Astrocyte (in vitro differentiated cells and primary cell): ENCODE data around the gene KIAA1549. TPM values are rescaled to one million over a fixed set of nuclear protein-coding genes. Genes with fewer than 3 reads are reported as not detected.

Source experiments
- DNase-seq: peaks from one replicate; pipeline ENCODE4 v3.0.0-alpha.2; 2010; ENCODE audit warnings: low read depth
- FAIRE-seq: peaks from 2 replicates; lab custom pipeline; 2011; peaks lifted over from hg19 to GRCh38; lab: Jason Lieb, UNC
- H2AFZ ChIP-seq: 2 replicates; pipeline ENCODE4 v1.6.0; 2012; ENCODE audit warnings: low read depth, low read length, inconsistent platforms
- H3K27ac ChIP-seq: 2 replicates; pipeline ENCODE4 v1.5.1; 2011; ENCODE audit warnings: low read depth, low read length, inconsistent platforms
- H3K27me3 ChIP-seq: 2 replicates; pipeline ENCODE4 v1.6.0; 2011; ENCODE audit warnings: low read length, inconsistent platforms; ENCODE audit not compliant: insufficient read depth
- H3K36me3 ChIP-seq: 2 replicates; pipeline ENCODE4 v1.5.1; 2011; ENCODE audit warnings: low read length, inconsistent platforms; ENCODE audit not compliant: insufficient read depth
- H3K4me1 ChIP-seq: 2 replicates; pipeline ENCODE4 v1.5.1; 2011; ENCODE audit warnings: low read length, inconsistent platforms; ENCODE audit not compliant: insufficient read depth
- H3K4me2 ChIP-seq: 2 replicates; pipeline ENCODE4 v1.6.0; 2012; ENCODE audit warnings: low read length, inconsistent platforms
- H3K4me3 ChIP-seq: 2 replicates; pipeline ENCODE4 v1.5.1; 2011; ENCODE audit warnings: low read depth, mild to moderate bottlenecking, low read length, inconsistent platforms; ENCODE audit not compliant: insufficient read depth
- H3K79me2 ChIP-seq: 2 replicates; pipeline ENCODE4 v1.6.0; 2012; ENCODE audit warnings: mild to moderate bottlenecking, low read length, inconsistent platforms; ENCODE audit not compliant: insufficient read depth
- H3K9ac ChIP-seq: 2 replicates; pipeline ENCODE4 v1.6.0; 2012; ENCODE audit warnings: mild to moderate bottlenecking, low read length, inconsistent platforms
- H3K9me3 ChIP-seq: 2 replicates; pipeline ENCODE4 v1.5.1; 2012; ENCODE audit warnings: low read depth, mild to moderate bottlenecking, low read length, inconsistent platforms; ENCODE audit not compliant: insufficient read depth
- H4K20me1 ChIP-seq: 2 replicates; pipeline ENCODE4 v1.6.0; 2012; ENCODE audit warnings: low read length, inconsistent platforms; ENCODE audit not compliant: insufficient read depth
- H3K27ac Mint-ChIP-seq: one replicate; pipeline ENCODE4 v1.8.0; 2021; ENCODE audit warnings: mild to moderate bottlenecking, mixed read lengths; ENCODE audit not compliant: unreplicated experiment
- H3K27me3 Mint-ChIP-seq: one replicate; pipeline ENCODE4 v1.8.0; 2021; ENCODE audit warnings: low read depth, mixed read lengths; ENCODE audit not compliant: unreplicated experiment
- H3K36me3 Mint-ChIP-seq: one replicate; pipeline ENCODE4 v1.8.0; 2021; ENCODE audit warnings: low read depth, mixed read lengths; ENCODE audit not compliant: unreplicated experiment
- H3K4me1 Mint-ChIP-seq: one replicate; pipeline ENCODE4 v1.8.0; 2021; ENCODE audit warnings: low read depth, mixed read lengths; ENCODE audit not compliant: unreplicated experiment
- H3K4me3 Mint-ChIP-seq: one replicate; pipeline ENCODE4 v1.8.0; 2021; ENCODE audit warnings: mild to moderate bottlenecking, moderate library complexity, mixed read lengths; ENCODE audit not compliant: unreplicated experiment
- H3K9me3 Mint-ChIP-seq: one replicate; pipeline ENCODE4 v1.8.0; 2021; ENCODE audit warnings: mild to moderate bottlenecking, mixed read lengths; ENCODE audit not compliant: unreplicated experiment
- EZH2 ChIP-seq: IDR thresholded peaks from 2 replicates; pipeline ENCODE4 v1.6.1; 2012; ENCODE audit warnings: mild to moderate bottlenecking, low read length, inconsistent platforms; ENCODE audit not compliant: insufficient read depth
- total RNA-seq: library from RNA; stranded (reverse); gene quantifications from 2 replicates; pipeline ENCODE4 v1.2.1, GENCODE V29; 2021
- TF ChIP-seq, protein P1 (sequence below): IDR thresholded peaks from 2 replicates; pipeline ENCODE4 v1.5.1; 2011; ENCODE audit warnings: low read depth, mild to moderate bottlenecking, inconsistent platforms, low read length, moderate library complexity; ENCODE audit not compliant: insufficient read depth

KIAA1549 gene
- total RNA-seq, 1 donor from 2014 or later, result 10.3 TPM

GRCh38 chr7:138838166-138838565 is 143.0 kb downstream of the KIAA1549 start:
- H3K4me3 ChIP-seq, result no peak overlapping the region
- DNase-seq, result no peak
- Mint-ChIP-seq H3K4me3 (no peak overlapping the region), H3K27ac (no peak overlapping the region), H3K36me3 (peaks cover 16% of the 10 kb centered on the region), H3K9me3 (no peaks in the 10 kb centered on the region), H3K27me3 (no peaks in the 10 kb centered on the region), H3K4me1 (peaks cover 13% of the 10 kb centered on the region)
- no peaks in the 10 kb centered on the region for H4K20me1 ChIP-seq
- H3K4me1 ChIP-seq, result peaks cover 5% of the 10 kb centered on the region
- no peaks in the 10 kb centered on the region for H3K9me3 ChIP-seq
- H3K27ac ChIP-seq, result no peak overlapping the region
- no peak for FAIRE-seq
- TF ChIP-seq EZH2, result no peak
- TF ChIP-seq, protein P1, sequence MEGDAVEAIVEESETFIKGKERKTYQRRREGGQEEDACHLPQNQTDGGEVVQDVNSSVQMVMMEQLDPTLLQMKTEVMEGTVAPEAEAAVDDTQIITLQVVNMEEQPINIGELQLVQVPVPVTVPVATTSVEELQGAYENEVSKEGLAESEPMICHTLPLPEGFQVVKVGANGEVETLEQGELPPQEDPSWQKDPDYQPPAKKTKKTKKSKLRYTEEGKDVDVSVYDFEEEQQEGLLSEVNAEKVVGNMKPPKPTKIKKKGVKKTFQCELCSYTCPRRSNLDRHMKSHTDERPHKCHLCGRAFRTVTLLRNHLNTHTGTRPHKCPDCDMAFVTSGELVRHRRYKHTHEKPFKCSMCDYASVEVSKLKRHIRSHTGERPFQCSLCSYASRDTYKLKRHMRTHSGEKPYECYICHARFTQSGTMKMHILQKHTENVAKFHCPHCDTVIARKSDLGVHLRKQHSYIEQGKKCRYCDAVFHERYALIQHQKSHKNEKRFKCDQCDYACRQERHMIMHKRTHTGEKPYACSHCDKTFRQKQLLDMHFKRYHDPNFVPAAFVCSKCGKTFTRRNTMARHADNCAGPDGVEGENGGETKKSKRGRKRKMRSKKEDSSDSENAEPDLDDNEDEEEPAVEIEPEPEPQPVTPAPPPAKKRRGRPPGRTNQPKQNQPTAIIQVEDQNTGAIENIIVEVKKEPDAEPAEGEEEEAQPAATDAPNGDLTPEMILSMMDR, result no peak
- no peak overlapping the region for H3K4me2 ChIP-seq
- no peaks in the 10 kb centered on the region for H3K36me3 ChIP-seq
- H3K27me3 ChIP-seq, result no peaks in the 10 kb centered on the region
- H2AFZ ChIP-seq, result no peak overlapping the region
- H3K79me2 ChIP-seq, result no peaks in the 10 kb centered on the region
- no peak overlapping the region for H3K9ac ChIP-seq

DNA sequence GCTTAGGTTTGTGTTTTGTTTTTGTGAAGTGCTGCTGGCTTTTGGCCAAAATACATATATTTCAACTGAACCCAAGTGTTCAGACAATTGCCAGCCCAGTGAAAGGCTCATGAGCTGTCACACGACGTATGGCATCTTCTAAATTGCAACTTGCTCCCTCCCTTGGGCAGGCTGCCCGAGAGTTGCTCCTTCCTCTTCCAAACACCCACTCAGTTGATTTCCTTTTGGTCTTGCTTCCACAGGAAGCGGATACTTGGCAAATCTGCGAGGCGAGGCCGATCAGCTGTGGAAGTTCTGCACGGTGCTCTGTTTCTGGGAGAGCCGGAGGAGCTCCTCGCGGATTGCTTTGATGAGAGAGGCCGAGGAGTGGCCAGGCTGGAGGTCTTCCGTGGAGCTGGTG is 143.6 kb downstream of the KIAA1549 start:
- TF ChIP-seq, protein P1, result no peak
- no peak for TF ChIP-seq EZH2
- no peaks in the 10 kb centered on the region for H3K9me3 Mint-ChIP-seq
- Histone ChIP-seq H3K27ac (no peak overlapping the region), H3K9me3 (no peaks in the 10 kb centered on the region), H3K4me2 (no peak overlapping the region), H3K9ac (no peak overlapping the region), H3K4me3 (no peak overlapping the region), H4K20me1 (no peaks in the 10 kb centered on the region), H3K36me3 (no peaks in the 10 kb centered on the region), H3K79me2 (no peaks in the 10 kb centered on the region), H2AFZ (no peak overlapping the region), H3K4me1 (peaks cover 5% of the 10 kb centered on the region), H3K27me3 (no peaks in the 10 kb centered on the region)
- H3K4me1 Mint-ChIP-seq, result peaks cover 13% of the 10 kb centered on the region
- no peaks in the 10 kb centered on the region for H3K27me3 Mint-ChIP-seq
- DNase-seq, result no peak
- no peak overlapping the region for H3K4me3 Mint-ChIP-seq
- FAIRE-seq, result no peak
- no peak overlapping the region for H3K27ac Mint-ChIP-seq
- peaks cover 21% of the 10 kb centered on the region for H3K36me3 Mint-ChIP-seq

DNA sequence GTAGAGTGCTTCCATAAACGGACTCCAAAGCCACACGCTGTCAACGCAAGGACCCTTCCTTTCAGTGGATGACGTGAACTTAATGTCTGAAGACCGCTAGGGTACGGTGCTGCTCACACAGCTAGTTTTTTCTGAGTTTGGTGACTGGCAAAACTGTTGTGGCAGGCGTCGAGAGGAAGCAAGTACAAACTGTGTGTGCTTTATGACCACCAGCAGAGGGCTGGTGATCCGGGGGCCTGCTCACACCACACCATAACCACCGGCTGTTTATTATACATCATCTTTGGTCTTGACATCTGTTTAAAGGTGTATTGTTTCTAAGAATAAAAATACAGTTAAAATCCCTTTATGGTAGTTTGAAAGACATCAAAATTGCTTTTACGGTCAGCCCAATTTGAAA is 146.1 kb downstream of the KIAA1549 start:
- DNase-seq, result no peak

More for the DNA sequence above, 146.1 kb downstream of the KIAA1549 start:
- no peak overlapping the region for H3K27ac ChIP-seq
- FAIRE-seq, result no peak
- H3K27me3 ChIP-seq, result no peaks in the 10 kb centered on the region
- no peak overlapping the region for H3K4me3 ChIP-seq
- no peak overlapping the region for H3K4me2 ChIP-seq
- TF ChIP-seq, protein P1, result no peak
- no peak for TF ChIP-seq EZH2
- no peaks in the 10 kb centered on the region for H3K27me3 Mint-ChIP-seq
- no peak overlapping the region for H3K27ac Mint-ChIP-seq
- no peaks in the 10 kb centered on the region for H3K9me3 ChIP-seq
- H3K4me1 Mint-ChIP-seq, result peaks cover 3% of the 10 kb centered on the region
- no peak overlapping the region for H2AFZ ChIP-seq
- H3K36me3 ChIP-seq, result no peaks in the 10 kb centered on the region
- H4K20me1 ChIP-seq, result no peaks in the 10 kb centered on the region
- H3K9me3 Mint-ChIP-seq, result no peaks in the 10 kb centered on the region
- H3K79me2 ChIP-seq, result no peaks in the 10 kb centered on the region
- H3K36me3 Mint-ChIP-seq, result peaks cover 19% of the 10 kb centered on the region
- no peaks in the 10 kb centered on the region for H3K4me1 ChIP-seq
- H3K4me3 Mint-ChIP-seq, result no peak overlapping the region
- H3K9ac ChIP-seq, result no peak overlapping the region
